Activated T-cell treated with anti-CD3 and anti-CD28 coated beads, Interleukin-2, amount 50 U/mL, for 48 hours (primary cell): ENCODE measurements around the gene SUCLG2.
A peak's percentile ranks its signal among the peaks of the same experiment; 100 is the strongest.

Experiments
- DNase-seq, 2 experiments: peaks; one replicate each; pipeline ENCODE4 v3.0.0-alpha.2; 2020

The SUCLG2 gene, protein sequence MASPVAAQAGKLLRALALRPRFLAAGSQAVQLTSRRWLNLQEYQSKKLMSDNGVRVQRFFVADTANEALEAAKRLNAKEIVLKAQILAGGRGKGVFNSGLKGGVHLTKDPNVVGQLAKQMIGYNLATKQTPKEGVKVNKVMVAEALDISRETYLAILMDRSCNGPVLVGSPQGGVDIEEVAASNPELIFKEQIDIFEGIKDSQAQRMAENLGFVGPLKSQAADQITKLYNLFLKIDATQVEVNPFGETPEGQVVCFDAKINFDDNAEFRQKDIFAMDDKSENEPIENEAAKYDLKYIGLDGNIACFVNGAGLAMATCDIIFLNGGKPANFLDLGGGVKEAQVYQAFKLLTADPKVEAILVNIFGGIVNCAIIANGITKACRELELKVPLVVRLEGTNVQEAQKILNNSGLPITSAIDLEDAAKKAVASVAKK

DNA sequence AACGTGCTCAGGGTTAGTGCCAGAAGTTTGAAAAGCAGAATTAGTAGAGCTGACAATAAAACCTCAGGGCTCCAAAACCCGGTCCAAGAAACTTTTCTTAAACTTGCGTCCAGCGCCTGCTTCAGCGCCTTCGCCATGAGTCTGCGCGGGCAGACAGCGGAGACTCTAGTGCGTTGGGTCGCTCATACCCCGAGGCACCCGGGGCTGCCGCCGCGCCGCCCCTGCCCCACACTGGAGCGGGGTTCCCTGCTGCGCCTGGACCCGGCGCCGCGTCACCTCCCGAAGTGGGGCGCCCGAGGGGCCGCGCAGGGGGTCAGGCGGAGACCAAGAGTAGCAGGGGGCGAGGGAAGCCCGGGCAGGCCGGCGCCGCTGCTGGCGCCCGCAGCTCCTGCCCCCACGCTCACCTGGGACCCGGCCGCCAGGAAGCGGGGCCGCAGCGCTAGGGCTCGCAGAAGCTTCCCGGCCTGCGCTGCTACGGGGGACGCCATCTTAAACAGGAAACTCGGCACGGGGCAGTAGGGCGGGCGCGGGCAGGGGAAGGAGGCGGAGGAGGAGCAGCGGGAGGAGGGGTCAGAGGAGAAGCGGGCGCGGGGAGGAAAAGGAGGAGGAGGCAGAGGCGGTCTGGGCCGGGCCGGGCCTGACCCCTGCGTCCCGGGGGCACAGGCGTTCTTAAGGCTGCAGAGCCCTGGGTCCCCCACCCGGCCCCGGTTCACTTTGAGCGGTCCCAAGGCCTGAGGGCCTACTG is at the start of gene SUCLG2:
Gene SUCLG2 (minus strand): TSS at position 514 of the 745 bp plus-strand sequence. CDS start 26 bp downstream, at position 488.
- peak; percentile 86 to 89 for DNase-seq

DNA sequence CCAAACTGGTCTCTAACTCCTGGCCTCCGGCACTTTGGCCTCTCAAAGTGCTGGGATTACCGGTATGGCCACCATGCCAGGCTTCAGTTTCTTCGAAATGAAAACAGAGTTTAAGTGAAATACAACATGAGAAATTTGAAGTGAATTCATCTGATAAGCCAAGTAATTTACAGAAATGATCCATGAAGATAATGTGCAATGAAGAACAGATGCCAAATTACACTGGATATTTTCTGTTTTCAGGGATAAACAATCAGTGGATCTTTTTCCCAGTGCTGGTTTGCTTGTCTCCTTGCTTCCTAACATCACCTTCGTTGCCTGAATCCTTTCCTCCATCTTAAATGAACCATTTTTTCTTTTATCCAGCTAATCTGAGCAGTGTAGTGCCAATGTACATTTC is 46.2 kb upstream of the SUCLG2 start:
- no peak for DNase-seq

GRCh38 chr3:67699882-67700281 is 45.5 kb upstream of the SUCLG2 start:
- DNase-seq: no peak

DNA sequence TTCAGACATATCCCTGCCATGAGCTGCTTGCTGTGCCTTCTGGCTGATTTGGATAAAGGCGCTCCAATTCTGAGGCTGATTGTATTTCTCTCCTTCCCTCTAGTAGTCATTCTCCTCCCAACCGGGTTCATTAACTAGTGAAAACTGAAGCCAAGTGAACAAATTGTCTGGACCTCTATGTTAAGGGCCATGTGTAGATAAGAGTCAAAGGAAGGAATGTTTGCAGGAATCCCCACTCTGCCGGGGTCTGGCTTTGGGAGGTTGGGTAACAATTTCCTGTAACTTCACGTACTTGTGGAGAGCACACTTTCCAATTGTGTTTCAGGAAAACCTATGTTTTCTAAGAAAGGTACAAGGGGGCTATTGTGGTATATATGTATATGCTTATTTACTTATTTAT is 38.2 kb upstream of the SUCLG2 start:
- DNase-seq: no peak

GRCh38 chr3:67691926-67692325 is 37.5 kb upstream of the SUCLG2 start:
- DNase-seq: no peak

DNA sequence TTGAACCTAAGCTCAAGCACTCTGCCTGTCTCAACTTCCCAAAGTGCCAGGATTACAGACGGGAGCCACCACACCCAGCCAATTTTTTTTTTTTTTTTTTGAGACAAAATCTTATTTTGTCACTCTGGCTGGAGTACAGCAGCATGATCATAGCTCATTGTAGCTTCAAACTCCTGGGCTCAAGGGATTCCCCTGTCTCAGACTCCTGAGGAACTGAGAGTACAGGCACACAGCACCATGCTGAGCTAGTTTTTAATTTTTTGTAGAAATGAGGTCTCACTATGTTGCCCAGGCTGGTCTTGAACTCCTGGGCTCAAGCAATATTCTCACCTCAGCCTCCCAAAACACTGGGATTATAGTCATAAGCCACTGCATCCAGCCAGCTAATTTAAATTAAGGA is 36.8 kb upstream of the SUCLG2 start:
- DNase-seq: no peak

DNA sequence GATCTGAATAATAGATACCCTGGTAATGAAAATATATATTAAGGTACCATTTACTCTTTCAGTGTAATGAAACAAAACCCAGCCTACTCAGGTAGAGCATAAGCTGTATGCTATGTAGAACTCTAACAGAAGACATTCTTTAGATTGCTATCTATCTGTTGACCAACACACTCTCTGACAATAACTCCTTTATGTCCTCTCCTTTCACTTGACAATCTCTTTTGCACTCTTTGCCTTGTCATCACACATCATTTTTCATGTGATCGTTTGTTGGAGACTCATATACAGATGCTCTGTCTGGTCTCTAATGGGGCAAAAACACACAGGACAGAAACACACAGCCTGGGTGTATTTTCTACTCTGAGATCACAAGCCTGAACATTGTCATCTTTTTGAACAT is 35.4 kb upstream of the SUCLG2 start:
- no peak for DNase-seq

DNA sequence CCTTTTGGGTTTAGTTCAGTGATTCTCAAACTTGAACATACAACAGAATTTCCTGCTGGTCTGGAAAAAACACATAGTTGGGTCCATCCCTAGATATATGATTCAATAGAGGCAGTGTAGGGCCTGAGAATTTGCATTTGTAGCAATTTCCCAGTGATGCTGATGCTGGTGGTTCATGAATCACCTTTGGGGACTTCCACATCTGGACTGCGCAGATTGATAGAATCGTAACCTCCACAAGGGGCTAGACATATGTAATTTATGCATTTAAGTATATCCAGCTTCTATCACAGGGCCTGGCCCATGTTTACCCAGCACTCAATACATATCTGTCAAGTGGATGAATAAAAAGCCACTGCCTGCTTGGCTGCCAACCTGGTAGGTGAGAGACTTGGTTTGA is 33.8 kb upstream of the SUCLG2 start:
- no peak for DNase-seq

- no peak for DNase-seq
These were observed 31.7 kb upstream of the SUCLG2 start for GRCh38 chr3:67686069-67686468.

DNA sequence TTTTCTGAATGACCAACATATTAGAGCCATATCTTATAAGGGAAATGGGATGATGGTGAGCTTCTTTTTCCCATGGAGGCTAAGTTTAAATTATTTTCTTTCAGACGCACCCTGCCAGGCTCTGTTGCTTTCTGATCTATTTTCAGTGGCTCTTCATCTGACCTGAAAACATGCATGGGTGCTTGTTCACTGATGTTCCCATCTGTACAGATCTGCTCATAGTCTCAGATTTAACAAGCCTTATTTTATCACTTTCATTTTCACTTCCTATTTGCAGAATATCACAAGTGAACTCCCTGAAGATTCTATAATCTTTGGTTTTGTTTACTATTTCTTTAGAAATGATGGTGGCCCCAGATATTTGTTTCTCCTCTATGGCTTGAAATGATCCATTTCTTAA is 31.1 kb upstream of the SUCLG2 start:
- DNase-seq: no peak

GRCh38 chr3:67684211-67684610 is 29.8 kb upstream of the SUCLG2 start:
- no peak for DNase-seq

DNA sequence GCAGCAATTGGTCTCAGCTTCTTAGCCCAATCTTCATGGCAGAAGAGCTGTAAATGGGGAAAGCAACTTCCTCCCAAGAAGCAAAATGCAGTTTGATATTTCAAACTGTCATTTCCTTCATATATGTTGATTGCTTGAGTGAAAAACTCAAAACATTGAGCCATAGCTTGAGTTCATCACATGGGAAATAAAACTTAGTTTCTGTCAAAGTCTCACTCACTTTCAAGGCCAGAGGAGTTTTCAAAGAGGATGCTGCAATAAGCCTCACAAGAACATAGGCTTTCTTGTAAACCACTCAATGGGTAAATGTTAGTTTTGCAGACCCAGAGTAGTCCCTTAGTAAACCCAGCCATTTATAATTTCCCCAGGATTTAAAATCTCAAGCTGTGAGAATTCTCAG is 29.1 kb upstream of the SUCLG2 start:
- DNase-seq: no peak

DNA sequence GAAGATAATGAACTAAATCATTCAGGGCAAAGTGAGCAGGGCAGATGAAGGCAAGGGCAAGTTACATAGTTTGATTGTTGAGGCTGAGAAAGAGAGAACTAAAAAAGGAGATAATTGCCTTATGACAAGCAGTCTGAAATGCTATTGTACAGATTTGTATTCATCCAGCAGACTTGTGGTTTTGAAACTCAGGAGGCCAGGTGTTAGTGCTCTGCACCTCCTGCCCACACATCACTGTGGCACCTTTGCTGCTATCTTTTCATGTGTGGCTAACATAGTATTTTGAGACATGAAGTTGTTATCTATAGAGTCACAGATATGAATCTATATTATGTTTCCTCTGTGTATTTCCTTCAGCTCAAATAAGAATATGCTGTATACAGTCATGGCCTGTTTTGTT is 24.3 kb upstream of the SUCLG2 start:
- DNase-seq: no peak

GRCh38 chr3:67674055-67674454 is 19.6 kb upstream of the SUCLG2 start:
- DNase-seq: no peak

DNA sequence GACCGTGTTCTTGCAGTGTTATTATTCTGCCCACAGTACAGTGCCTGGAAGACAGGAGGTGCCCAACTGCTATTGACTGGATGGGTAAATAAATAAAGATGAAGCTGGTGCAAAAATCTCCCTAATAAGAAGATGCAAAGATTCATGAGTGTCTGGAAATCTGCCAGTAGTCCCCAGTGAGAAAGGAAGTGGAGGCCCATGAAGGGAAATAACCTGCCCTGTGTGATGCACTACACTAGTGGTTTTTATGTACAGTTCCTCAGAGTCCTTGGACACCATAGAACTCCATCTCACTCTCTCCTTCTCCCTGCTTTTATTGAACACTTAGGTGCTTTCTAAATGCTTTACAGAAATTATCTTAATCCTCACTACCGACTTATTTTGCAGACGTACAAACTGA is 8.3 kb upstream of the SUCLG2 start:
- DNase-seq: no peak

DNA sequence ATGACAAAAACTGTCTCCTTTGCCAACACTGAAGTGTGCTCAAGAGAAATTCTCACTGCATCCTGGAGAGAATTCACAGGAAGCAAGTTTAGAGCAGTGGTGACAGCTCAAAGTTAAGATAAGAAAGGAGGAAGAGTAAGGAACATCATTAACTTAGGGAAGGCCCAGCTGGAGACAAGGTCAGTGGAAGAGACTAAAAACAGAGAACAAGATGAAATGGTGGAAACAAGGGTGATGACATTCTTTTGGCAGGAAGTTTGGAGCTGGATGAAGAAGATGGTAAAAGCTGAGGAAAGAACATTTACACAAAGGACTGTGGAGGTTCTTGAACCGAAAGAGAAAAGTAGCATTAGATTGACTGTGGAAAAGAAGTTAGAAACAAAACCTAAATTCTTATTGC is 6.7 kb upstream of the SUCLG2 start:
- no peak for DNase-seq

- DNase-seq: no peak
These were observed 2.8 kb upstream of the SUCLG2 start for GRCh38 chr3:67657192-67657591.

- DNase-seq: no peak
These were observed 2.2 kb upstream of the SUCLG2 start for GRCh38 chr3:67656614-67657013.

GRCh38 chr3:67655364-67656121 is 1.1 kb upstream of the SUCLG2 start:
- peak; percentile 81 to 84 for DNase-seq

DNA sequence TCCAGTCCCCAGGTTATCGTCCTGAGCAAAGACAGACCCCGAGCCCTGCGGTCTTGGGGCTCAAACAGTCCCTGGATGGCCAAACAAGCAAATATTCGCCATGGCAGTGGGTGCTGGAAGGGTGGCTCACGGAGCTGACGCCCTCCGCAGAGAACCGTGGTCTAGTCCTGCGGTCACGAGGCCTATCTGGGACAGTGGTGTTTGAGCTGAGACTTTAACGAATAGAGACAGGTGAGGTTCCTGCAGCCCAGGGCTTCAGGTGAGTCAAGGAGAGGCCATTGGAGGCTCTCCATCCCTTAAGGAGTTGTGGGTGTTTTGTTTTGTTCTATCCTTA is 399 bp upstream of the SUCLG2 start:
- no peak for DNase-seq

DNA sequence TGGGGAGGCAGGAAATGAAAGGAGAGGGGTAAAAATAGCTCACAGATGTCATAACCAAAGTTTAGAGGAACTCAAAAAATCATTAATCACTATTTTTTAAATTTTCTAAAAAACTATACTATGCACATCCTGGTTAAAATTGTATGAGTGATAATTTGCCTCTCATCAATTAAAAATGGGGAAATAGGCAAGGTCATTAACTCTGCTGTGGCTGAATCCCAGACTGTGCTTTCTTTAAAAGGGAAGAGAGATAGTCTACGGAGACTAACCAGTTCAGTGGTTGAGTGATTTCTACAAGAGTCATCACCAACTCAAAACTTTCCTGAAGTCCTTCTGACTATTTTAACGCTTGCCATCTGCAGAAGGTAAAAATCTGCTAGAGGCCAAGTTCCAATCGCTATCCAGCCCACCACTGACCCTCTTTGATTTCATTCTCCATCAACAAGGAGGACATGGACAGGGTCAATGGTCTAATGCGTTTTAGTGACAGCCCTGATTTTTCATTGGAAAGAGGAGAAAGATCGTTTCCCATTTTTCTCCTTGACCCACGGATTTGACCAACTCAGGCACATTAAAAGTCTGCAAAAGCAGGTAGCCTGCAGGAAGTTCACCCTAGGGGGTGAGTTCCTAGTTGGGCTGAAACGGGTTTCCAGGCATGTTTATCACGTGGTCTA is 850 bp downstream of the SUCLG2 start:
- DNase-seq: no peak

DNA sequence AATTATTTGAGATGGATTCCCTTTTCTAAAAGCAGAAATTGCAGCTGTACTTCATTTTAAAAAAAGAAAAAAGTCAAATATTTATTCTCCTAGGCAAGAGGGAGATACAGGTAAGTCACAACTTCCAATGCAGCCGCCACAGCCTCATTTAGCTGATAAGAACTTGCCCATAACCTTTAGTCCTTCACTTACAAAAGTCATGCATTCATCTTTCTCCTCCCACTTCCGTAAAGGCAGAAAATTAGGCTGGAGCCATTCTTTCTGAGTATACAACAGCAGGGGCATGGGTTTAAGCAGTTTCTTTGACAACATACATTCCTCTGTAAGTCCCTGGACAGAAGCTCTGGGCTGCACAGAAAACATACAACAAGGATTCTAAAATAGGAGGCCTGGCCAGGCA is 4.3 kb downstream of the SUCLG2 start:
- no peak for DNase-seq

DNA sequence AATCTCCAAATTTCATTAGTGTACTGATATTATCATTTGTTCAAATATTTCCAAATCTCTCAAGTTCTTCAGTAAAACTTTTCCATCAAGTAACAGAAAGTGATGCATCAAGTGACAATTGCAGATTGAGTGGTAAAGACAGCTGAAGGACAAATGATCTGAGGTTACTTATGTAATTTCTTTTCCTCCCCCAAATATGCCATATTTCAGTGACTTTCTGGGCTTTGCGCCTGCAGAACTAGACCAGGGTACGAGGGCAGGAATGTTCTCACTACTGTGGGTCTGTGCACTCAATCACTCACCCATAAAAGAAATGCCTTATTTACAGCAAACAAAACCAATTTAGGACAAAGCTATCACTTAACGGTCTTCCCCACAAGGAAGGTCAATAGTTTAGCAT is 4.7 kb downstream of the SUCLG2 start:
- no peak for DNase-seq
